Glomerular endothelial cell (primary cell): Measurements from ENCODE around the gene KCND2. TPM values are rescaled to one million over a fixed set of nuclear protein-coding genes. Genes with fewer than 3 reads are reported as not detected.
"Not testable (repeated sequence)": the region's sequence is repeated elsewhere in the genome, so short reads cannot be mapped to it uniquely, and the experiment has no call there.

ENCODE experiments used
- DNase-seq: peaks from one replicate; pipeline ENCODE4 v3.0.0-alpha.2; 2011; ENCODE audit warnings: low read depth, low spot score; ENCODE audit errors: extremely low read depth
- total RNA-seq: library from RNA; depleted of rRNA; stranded (reverse); fragments of >200 nt; gene quantifications from 2 replicates; pipeline ENCODE4 v1.2.3, GENCODE V29; 2015

KCND2 gene
- total RNA-seq, 1 donor from 2014 or later, result 1.3 TPM

DNA sequence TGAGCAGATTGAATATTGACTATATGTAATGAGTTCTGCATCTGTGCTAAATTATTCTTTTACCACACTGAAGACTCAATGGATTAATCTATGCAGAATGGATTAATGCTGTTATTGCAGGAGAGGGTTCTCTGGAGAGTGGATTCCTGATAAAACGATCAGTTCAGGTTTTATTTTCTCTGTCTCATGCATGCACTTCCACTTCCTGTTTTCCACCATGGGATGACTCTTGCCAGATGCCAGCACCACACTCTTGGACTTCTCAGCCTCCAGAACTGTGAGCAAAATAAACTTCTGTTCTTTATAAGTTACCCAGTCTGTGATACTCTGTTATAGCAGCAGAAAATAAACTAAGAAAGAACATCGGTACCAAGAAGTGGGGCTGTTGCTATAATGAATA, 207.5 kb downstream of the KCND2 start:
- no peak for DNase-seq

DNA sequence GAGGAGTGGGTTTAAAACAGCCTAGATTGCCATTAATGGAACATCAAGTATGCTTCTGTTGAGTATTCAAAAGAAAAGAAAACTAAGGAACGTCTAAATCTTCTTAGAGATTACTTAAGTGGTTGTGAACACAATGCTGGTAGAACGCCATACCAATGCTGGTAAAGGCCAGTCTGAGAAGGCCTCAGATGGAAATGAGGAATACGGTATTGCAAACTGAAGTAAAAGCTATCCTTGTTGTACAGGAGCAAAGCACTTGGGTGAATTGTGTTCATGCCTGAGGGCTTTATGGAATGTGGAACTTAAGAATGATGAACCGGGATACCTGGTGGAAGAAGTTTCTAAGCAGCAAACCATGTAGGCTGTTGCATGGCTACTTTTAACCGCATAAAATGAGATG, 208.0 kb downstream of the KCND2 start:
- no peak for DNase-seq

DNA sequence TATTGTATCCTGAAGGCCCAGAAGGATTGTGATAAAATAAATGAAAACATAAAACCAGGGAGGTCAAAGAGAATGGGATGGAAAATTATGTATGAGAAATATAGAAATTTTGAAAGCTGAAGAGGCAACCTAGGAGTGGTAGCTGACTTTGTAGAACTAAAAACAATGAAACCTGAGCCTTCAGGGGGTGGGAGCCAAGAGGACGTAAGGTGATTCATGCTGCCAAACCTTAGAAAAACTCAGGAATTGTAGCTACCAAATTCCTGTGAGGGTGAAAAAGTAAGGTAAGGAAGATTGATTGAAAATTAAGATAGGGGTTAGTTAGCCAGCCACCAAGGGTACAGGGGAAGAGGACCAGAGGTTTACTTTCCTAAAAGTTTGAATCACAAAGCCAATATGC, 213.2 kb downstream of the KCND2 start:
- DNase-seq, result no peak

DNA sequence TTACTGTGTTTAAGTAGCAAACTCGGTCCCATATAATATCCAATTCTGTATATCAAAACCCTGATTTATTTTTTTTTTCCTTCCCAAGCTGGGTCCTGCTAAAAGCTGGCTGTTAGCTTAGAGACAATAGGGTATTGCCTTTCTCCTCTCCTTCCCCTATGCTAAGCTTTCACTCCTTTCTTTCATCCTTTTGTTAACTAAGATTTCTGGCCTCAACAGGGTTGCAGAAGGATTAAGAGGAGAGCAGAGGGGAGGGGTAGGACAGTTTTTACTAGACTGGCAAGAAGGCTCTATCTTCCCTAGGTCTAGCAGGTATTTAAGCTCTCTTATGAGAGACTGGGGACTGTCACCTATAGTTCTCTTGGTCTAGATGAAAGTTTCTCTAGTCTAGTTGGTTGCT, 229.2 kb downstream of the KCND2 start:
- no peak for DNase-seq

DNA sequence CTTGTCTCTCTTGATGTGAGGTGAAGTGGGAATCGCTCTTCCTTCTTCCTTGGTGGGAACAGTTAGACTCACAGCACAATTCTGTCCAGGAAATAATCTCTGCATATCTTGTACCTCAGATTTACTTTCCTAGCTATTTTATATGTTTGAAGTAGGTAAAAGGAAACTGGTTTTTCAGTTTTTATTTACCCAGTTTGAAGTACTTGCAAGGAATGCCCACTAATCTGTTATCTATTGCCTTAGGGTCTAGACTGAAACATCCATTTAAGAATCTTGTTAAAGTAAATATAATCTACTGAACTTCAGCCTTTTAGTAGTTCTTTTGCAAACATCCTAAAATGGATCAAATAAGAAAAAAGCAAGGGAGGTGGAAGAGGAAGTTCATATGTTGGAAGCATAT, 229.8 kb downstream of the KCND2 start:
- DNase-seq, result no peak

DNA sequence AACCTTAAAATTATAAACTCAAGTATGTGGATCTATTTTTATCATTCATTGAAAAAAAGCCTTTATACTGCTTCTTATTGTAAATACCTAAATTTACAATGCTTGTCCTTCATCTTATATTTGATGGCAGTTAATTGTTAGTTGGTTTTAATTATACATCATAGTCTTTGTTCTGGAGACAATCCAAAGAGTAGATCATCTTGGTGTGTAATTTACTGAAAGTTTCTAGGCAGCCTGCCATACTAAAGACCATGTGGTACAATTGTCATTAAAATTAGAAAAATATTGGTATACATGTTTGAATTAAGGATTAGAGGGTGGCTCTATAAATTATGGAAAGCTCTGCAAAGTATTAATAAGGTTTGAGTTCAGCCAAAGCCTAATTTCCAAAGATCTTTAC, 231.4 kb downstream of the KCND2 start:
- no peak for DNase-seq

DNA sequence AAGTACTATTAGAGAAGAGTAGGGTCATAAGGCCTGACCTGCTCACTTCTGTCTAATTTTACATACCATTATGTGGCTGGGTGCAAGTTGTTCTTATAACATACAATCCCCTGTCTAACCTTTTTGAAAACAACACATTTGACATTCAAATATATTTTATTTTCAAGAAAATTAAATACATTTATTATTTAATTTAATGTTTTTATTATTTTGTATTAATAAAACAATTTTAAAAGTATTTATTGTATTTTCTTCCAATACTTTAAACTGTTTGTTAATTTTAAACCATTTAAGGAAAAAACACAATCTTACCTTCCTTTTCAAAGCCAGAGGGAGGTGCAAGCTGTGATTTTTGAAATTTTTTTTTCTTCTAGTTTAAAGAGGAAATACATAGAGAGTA, 232.8 kb downstream of the KCND2 start:
- no peak for DNase-seq

DNA sequence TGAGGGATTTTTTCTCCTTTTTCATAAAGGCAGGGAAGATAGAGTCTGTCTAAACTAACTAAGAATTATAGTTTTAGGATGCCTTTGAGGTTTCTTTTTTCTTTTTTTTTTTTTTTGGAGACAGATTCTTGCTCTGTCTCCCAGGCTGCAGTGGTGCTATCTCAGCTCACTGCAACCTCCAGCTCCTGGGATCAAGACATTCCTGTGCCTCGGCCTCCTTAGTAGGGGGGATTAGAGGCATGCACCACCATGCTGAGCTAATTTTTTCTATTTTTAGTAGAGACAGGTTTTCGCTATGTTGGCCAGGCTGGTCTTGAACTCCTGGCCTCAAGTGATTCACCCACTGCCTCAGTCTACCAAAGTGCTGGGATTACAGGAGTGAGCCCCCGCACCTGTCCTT, 239.7 kb downstream of the KCND2 start:
- no peak for DNase-seq

DNA sequence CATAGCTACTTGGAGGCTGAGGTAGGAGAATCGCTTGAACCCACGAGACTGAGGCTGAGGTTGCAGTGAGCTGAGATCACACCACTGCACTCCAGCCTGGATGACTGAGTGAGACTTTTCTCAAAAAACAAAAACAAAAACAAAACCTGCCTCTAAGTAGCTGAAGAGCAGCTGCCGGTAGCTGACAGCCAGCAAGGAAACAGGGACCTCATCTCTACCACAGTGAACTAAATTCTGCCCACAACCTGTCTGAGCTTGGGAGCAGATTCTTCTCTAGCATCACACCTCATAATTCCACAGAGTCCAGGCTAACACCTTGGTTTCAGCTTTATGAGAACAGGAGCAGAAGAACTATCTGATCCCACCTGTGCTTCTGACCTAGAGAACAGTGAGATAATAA, 246.2 kb downstream of the KCND2 start:
- DNase-seq, result no peak

DNA sequence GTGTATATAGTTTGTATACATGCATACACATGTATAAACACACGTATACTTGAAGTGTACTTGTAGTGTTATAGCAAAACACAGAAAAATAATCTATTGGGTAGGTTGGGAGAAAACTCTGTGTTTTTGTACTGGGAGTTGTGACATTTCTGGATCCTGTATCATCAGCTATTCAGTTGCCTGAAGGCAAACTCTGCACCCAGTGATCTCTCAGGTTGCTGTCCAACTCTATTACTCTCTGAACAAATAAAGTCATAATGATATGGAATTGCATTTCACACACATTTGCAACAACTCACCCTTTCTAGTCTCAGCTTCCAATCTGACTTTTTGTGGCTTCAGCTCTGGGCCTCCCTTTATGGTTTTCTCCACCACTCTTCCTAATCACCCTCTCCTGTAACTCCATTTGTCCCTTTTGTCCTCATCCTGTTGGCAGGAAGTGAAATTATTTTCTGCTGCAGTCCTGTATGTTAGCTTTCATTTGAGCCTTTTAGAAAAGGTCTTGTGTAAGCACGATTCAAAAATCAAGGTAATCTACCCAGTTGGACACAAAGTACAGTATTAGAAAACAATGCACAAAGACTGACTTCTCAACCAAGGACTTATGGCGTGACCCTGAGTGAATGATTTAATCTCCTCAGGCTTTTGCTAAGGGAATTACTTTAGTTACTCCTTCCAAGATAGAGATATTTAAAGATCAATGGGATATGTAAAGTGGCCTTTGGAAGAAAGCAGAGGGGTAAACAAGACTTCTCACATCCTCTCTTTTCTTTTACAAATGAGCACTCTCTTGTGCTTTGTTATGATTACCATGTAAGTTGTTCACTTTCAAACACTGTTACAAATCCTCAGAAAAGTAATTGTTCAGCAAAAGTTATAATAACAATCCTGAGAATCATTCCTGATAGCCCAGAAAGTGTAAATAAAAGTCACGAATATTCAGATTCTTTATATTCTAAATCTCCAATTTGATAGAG, 249.1 kb downstream of the KCND2 start:
- DNase-seq, result no peak

DNA sequence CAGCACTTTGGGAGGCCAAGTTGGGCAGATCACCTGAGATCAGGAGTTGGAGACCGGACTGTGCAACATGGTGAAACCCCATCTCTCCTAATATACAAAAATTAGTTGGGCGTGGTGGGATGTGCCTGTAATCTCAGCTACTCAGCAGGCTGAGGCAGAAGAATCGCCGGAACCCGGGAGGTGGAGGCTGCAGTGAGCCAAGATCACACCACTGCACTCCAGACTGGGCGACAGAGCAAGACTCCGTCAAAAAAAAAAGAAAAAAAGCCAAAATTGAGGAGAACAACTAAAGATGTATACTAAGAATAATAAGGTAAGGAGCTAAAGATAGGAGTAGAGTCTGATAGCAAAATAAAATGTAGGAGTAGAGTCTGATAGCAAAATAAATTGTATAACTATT, 251.0 kb downstream of the KCND2 start:
- DNase-seq, result no peak

DNA sequence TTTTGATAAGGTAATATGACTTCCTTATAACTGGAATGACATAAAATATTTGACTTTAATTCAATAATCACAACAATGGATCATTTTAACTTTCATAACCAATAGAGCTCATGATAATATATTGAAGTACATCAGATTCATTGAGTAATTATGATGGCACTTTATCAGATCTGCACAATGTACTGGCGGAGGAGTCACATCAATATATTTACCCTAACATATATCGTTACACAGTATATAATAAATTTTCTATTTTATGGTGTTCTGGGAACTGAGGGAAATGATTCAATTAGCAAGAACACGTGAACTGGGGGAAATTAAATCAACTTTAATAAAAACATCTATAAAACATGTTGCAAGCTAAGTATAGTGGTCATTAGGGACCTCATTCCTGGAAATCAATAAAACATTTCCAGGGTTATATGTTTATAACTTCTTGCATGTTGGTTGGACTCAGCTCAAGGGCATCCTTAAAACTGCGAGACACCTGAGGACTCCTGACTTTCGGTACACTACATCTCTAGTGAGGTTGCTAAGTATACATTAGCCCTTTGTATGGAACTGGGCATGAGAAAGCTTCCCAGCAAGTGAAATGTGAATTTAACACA, 254.0 kb downstream of the KCND2 start:
- no peak for DNase-seq

DNA sequence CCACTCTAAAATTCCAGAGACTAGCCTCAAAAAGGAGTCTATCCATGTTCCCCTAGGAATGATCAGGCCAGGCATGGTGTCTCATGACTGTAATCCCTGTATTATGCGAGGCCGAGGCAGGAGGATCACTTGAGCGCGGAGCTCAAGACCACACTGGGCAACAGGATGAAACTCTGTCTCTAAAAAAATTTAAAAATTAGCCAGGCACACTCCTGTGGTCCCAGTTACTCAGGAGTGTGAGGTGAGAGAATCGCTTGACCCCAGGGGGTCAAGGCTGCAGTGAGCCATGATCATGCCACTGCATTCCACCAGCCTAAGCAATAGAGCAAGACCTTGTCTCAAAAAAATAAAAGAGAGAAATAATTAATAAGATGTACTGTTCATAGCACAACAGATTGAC, 256.8 kb downstream of the KCND2 start:
- no peak for DNase-seq

DNA sequence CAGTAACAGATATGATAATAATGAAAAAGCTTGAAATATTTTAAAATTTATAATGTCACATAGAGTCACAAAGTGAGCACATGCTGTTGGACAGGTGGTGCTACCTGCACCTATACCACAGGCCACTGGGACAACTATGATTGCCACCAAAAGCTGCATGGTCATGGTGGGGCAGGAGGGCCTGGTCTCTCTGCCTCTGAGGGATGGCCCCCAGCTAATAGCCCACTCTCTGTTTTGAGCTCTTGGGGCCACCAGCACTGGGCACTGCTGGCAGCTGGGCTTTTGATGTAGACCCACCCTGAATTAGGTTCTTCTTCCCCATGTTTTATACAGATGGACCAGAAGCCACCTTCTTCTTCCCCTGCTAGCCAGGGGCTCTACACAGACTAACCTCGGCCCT, 265.4 kb downstream of the KCND2 start:
- no peak for DNase-seq

DNA sequence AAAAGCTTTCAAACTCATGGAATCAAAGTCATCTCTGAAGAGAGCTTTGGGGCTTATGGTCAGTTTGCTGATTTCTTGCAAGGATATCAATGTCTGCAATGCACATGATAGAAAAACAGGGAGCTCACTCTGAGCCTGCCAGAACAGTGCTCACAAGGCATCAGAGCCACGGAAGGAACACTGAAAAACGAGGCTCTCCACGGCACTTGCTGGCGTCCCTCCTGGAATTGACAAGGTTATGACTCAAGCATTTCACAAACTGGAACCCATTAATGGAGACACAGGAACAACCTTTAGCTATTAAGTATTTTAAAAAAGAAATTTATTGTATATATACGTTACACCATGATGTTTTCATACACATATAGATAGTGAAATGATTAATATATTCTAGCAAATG, 266.3 kb downstream of the KCND2 start:
- DNase-seq, result no peak

DNA sequence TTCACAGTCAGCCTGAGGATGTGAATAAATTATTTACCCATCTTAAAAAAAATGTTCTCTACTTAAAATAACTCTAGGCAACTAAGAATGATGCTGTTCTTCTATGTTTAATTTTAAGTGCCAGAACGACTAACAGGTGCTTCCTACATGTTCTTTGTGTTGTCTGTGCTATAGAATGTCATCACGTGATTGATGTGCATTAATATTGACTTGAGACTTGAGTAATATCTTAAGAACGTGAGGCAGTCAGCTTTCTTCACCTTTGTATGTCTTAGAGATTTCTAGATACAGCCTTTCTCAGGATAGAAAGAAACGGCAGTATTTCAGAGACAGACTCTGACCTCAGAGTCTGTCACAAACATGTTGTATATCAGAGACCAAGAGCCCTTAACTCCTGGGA, 274.6 kb downstream of the KCND2 start:
- DNase-seq, result no peak

DNA sequence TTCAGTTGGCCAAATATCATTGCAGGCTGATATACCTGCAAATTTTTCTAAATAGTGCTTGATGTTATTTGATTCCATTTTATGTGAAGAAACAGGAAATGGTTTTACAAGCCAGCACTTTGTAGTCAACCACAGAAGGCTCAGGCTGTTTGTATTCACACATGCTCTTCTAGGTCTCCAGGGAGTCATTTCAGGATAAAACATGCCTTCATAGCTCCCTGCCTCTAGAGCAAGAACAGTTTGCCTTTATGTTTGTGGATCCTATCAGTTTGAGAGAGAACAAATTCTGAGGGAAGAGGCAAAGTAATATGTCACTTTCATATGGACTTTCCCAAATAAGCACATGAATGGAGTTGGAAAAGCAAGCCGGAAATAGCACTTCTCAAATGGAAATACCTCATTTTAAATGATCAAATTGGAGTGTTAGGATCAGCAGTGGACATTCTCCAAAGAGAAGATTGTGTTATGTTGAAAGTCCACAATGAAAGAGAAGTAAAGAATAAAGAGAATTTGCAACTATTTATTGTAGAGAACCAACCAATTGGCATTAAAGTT, 277.6 kb downstream of the KCND2 start:
- no peak for DNase-seq

DNA sequence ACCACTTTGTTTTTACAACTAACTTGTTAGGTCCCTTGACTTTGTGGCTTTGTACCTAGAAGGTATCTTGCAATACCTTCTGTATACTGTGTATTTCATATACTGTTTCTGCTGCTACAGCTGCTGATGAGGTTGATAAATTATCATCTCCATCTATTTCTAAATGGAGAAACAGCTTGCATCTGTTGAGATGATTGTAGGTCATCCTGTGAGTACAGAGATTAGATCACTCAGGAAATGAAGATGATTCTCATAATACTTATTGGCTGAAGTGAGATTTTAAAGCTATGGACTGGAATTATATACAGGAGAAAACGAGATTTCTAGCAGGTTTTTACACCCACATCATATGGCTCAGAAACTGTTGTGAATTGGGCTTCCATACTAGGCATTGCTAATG, 280.5 kb downstream of the KCND2 start:
- DNase-seq, result no peak

DNA sequence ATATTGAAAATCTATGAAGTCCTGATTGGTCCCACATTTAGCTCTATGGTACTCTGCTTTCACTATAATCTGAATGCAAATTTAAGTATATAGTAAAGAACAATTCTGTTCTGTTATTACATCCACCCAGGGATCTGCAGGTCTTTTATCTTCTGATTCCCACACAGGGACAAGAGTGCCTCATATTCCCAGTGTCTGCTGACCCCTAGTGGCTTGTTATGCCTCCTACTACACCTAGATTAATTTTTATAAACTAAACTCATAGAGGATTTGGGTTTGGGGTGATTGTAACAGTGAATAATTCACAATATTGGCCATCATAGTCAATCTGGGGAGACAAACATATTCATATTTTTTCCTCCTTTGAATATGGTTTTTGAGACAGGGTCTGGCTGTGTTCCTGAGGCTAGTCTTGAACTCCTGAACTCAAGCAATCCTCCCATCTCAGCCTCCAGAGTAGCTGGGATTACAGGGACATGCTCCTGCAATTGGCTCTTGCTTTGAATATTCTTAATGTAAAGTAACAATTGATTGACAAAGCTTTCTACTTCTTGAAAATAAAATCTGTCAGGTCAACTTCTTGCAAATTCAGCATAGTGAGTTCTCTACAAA, 282.1 kb downstream of the KCND2 start:
- peak; percentile 44 for DNase-seq

DNA sequence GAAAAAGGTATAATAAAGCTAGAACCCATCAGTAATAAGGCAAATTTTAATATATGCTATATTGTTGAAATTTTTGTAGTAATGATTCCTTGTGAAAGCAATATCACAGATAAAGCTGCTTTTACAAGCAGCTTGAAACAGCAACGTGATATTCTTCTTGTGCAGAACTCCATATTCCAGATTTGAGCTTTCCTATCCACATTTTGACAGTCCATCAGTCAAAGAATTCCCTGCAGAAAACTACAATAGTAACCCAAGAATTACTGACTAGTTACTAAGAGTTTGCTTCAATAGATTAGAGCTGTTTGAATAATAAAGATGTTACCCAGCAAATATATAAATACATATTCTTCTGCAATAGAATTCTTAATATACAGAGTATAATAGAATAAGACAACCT, 291.2 kb downstream of the KCND2 start:
- no peak for DNase-seq

DNA sequence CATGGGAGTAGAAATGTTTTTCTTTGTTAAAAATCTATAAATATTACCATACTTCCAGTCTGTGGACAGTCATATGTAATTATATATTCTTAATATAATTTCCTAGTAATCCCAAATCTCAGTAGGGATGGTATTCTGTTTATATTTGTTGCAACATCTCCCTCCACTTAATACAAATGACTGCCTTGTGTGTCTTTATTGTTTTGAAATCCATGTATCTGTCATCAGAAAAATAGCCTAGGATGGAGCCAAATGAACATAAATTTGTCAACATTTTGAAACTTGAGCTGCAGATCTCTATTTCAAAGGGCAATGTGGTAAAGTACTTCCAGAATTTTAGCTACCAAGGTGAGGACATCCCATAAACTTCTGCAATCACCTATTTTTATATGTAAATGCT, 294.2 kb downstream of the KCND2 start:
- DNase-seq, result no peak

DNA sequence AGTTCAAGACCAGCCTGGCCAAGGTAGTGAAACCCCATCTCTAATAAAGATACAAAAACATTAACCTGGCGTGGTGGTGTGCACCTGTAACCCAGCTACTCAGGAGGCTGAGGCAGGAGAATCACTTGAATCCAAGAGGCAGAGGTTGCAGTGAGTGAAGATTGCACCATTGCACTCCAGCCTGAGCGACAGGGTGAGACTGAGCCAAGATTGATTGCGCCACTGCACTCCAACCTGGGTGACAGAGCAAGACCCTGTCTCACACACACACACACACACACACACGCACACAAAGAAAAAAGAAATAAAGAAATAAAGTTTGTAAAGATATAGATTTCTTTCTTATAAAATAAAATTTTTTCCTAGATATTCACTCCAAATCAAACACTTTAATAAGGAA, 305.7 kb downstream of the KCND2 start:
- DNase-seq, result not testable (repeated sequence)
